ENCODE measurements around the gene PWWP2B.

DNA sequence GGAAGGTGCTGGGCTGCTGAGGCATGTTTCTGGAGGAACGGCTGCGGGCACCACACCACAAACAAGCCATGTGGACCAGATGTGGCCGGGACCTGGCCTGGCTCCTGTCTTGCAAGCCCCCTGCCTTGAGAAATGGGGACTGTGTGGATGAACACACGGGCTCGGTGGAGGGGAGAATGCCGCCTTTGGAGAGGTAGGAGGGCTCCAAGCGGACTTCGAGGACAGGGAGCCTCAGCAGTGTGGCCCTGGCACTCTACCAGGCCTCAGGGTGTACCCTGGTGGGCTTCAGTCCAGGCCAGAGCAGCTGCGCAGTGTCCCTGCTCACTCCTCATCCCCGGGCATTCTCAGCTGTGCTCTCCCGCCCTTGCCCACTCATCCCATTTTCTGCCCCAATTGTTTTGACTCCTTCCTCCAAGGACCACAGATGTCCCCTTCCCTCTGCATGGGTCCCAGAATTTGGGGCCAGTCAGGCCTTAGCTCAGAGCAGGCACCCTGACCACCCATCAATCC is 31.5 kb downstream of the PWWP2B start:
- TF ChIP-seq POLR2A (IDR thresholded peaks at IDR 0.05): no peak
- TF ChIP-seq, protein P1, sequence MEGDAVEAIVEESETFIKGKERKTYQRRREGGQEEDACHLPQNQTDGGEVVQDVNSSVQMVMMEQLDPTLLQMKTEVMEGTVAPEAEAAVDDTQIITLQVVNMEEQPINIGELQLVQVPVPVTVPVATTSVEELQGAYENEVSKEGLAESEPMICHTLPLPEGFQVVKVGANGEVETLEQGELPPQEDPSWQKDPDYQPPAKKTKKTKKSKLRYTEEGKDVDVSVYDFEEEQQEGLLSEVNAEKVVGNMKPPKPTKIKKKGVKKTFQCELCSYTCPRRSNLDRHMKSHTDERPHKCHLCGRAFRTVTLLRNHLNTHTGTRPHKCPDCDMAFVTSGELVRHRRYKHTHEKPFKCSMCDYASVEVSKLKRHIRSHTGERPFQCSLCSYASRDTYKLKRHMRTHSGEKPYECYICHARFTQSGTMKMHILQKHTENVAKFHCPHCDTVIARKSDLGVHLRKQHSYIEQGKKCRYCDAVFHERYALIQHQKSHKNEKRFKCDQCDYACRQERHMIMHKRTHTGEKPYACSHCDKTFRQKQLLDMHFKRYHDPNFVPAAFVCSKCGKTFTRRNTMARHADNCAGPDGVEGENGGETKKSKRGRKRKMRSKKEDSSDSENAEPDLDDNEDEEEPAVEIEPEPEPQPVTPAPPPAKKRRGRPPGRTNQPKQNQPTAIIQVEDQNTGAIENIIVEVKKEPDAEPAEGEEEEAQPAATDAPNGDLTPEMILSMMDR (IDR thresholded peaks at IDR 0.05): no peak

All from heart left ventricle (tissue), 13 donors.